CD4-positive, alpha-beta T cell treated with Interleukin-10 for 1 hour (primary cell): ENCODE measurements around the gene KCNJ6.

ENCODE experiments used
- DNase-seq: peaks from one replicate; pipeline ENCODE4 v3.0.0-alpha.2; 2020

The KCNJ6 gene

GRCh38 chr21:37562920-37563640 is 353.2 kb downstream of the KCNJ6 start:
- no peak for DNase-seq

DNA sequence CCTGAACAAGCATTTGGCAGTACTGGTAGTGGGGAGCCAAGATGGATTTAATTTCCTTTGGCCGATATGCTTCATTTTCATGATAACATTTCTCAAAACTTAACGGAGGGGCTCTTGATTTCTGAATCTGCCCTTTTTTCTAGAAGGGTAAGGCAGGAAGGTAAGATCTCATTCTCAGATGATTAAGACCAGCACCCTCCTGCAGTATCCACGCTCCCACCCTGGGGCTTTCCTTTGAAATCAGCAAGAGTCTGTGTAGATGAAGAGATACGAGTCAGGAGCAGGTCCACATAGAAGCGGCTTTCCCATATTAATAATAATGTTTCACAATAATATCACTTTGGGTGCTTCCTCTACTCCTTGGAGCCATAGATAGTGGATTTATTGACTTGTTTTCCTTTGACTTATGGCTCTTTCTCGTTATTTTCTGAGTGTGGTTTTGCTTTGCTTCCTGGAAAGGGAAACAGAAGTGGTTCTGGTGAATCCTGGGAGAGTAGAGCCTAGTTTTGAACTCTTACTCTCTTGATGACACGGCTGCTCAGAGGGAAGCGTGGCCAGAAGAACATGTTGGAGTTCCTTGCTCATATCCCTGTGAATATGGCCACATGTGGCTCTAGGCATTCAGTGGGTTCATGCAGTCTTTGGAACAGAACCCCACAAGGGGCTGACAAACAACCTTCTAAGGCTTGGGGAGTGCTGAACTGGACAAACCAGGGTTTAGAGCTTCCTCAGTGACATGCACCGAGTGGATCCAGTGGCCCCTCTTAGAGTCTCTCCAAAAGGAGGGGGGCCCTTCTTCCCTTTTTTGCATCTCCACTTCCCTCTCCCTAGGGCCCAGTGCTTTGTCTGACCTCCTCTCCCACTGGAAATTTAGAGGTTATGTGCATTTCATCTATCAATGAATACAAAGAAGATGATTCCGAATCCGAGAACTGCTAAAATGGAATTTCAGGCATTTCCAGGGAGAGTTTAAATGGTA is 354.0 kb downstream of the KCNJ6 start:
- DNase-seq, result no peak

DNA sequence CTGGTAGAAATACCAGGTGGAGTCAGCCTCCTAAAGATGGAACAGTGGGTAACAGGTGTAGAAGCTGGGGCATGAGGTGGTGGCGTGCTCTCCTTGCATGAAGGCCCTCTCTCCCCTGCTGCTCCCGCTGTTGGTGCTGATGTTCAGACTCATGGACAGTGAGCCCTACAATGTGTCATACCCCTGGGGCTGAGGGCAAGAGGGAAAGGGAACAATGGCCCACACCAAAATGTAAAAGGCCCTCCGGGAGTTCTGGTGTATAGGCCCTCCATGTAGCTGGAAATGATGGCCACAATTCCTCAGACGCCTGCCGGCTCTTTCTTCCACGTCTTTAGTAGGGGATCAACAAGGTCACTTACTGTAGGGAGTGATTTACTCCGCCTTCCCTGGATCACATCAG is 354.8 kb downstream of the KCNJ6 start:
- DNase-seq, result no peak

GRCh38 chr21:37560385-37560784 is 355.9 kb downstream of the KCNJ6 start:
- DNase-seq, result no peak

- no peak for DNase-seq
Measured at GRCh38 chr21:37558676-37559211, 357.5 kb downstream of the KCNJ6 start.
